Keratinocyte (primary cell): ENCODE results near the gene CBX2. TPM values are rescaled to one million over a fixed set of nuclear protein-coding genes. Genes with fewer than 3 reads are reported as not detected.

Experiments
- DNase-seq: peaks from one replicate; pipeline ENCODE4 v3.0.0-alpha.2; 2011; ENCODE audit warnings: low read depth, missing footprints, low spot score
- FAIRE-seq: peaks from 2 replicates; lab custom pipeline; 2011; peaks lifted over from hg19 to GRCh38; lab: Jason Lieb, UNC
- H2AFZ ChIP-seq: 2 replicates; pipeline ENCODE4 v1.6.0; 2012; ENCODE audit warnings: low read length, control low read depth, inconsistent platforms; ENCODE audit not compliant: control insufficient read depth
- H3K27ac ChIP-seq: 2 replicates; pipeline ENCODE4 v1.5.1; 2011; ENCODE audit warnings: low read length; ENCODE audit not compliant: control insufficient read depth, insufficient read depth
- H3K27me3 ChIP-seq: 3 replicates; pipeline ENCODE4 v1.6.0; 2011; ENCODE audit warnings: low read length; ENCODE audit not compliant: control insufficient read depth, insufficient read depth; ENCODE audit errors: extremely low read depth
- H3K36me3 ChIP-seq, 2 experiments: 2 replicates in 1 of 2; 3 replicates in 1 of 2; pipeline ENCODE4 v1.5.1; 2011; ENCODE audit warnings: low read length in 2 of 2, mild to moderate bottlenecking in 1 of 2; ENCODE audit not compliant: control insufficient read depth in 2 of 2, insufficient read depth in 2 of 2; ENCODE audit errors: extremely low read depth in 1 of 2
- H3K4me1 ChIP-seq: 3 replicates; pipeline ENCODE4 v1.5.1; 2011; ENCODE audit warnings: low read length; ENCODE audit not compliant: control insufficient read depth, insufficient read depth; ENCODE audit errors: extremely low read depth
- H3K4me2 ChIP-seq: 3 replicates; pipeline ENCODE4 v1.6.0; 2011; ENCODE audit warnings: low read depth, low read length; ENCODE audit not compliant: control insufficient read depth, insufficient read depth; ENCODE audit errors: extremely low read depth
- H3K4me3 ChIP-seq, 3 experiments: fragments of 200-600 bp in 1 of 3; sonication (generic) in 1 of 3; 2 replicates in 2 of 3; 3 replicates in 1 of 3; pipeline ENCODE4 v1.5.1; 2011 to 2016; ENCODE audit warnings: low read length in 3 of 3, mild to moderate bottlenecking in 3 of 3, control low read depth in 2 of 3, inconsistent platforms in 1 of 3, low read depth in 1 of 3, mixed read lengths in 1 of 3, mixed run types in 1 of 3, moderate library complexity in 1 of 3; ENCODE audit not compliant: control insufficient read depth in 2 of 3, insufficient read depth in 2 of 3; ENCODE audit errors: extremely low read depth in 1 of 3
- H3K79me2 ChIP-seq: 2 replicates; pipeline ENCODE4 v1.6.0; 2012; ENCODE audit warnings: low read length; ENCODE audit not compliant: control insufficient read depth, insufficient read depth
- H3K9ac ChIP-seq: 3 replicates; pipeline ENCODE4 v1.6.0; 2011; ENCODE audit warnings: low read length; ENCODE audit not compliant: control insufficient read depth, insufficient read depth; ENCODE audit errors: extremely low read depth
- H3K9me1 ChIP-seq: 3 replicates; pipeline ENCODE4 v1.6.0; 2011; ENCODE audit warnings: low read length; ENCODE audit not compliant: control insufficient read depth, insufficient read depth; ENCODE audit errors: extremely low read depth
- H3K9me3 ChIP-seq: 2 replicates; pipeline ENCODE4 v1.5.1; 2012; ENCODE audit warnings: low read depth, low read length; ENCODE audit not compliant: control insufficient read depth
- H4K20me1 ChIP-seq: 3 replicates; pipeline ENCODE4 v1.6.0; 2011; ENCODE audit warnings: low read length; ENCODE audit not compliant: control insufficient read depth, insufficient read depth; ENCODE audit errors: extremely low read depth
- EZH2 ChIP-seq: IDR thresholded peaks from one replicate; pipeline ENCODE4 v1.6.1; 2012; ENCODE audit warnings: inconsistent platforms, mild to moderate bottlenecking, low read length, moderate library complexity
- dilution Hi-C: fragments of 300-500 bp; cut with MboI; formaldehyde crosslinking; loops from one replicate; pipeline ENCODE4 v1.7.0; 2020; ENCODE audit warnings: low sequenced_read_pairs; ENCODE audit not compliant: extremely low pct_ligation_motif_present
- polyA plus RNA-seq, 5 experiments: library from polyadenylated mRNA; depleted of rRNA in 3 of 5; stranded (reverse) in 3 of 5; stranded (forward) in 1 of 5; unstranded in 1 of 5; fragments of >200 nt; gene quantifications; 1 replicate in 1 of 5; 2 replicates in 3 of 5; 3 replicates in 1 of 5; pipeline versions ENCODE4 v1.2.1 to v1.2.3, GENCODE V29; 2011 to 2012; ENCODE audit warnings: missing spikeins in 2 of 5, low read depth in 1 of 5, low replicate concordance in 1 of 5
- TF ChIP-seq, protein P1 (sequence below), 3 experiments: IDR thresholded peaks in 1 of 3; conservative IDR thresholded peaks in 1 of 3; optimal IDR thresholded peaks in 1 of 3; 2 replicates in 2 of 3; 3 replicates in 1 of 3; pipeline versions ENCODE3 to v1.5.1; 2011; ENCODE audit warnings: low read length in 3 of 3, mild to moderate bottlenecking in 3 of 3, moderate library complexity in 2 of 3, control low read depth in 1 of 3, inconsistent platforms in 1 of 3; ENCODE audit not compliant: insufficient read depth in 2 of 3; ENCODE audit errors: extremely low read depth in 1 of 3

Gene CBX2
- polyA plus RNA-seq, 1 donor (not counting 4 experiments of a cell fraction or from before 2014, with no cell fraction given) = 1.7 TPM

DNA sequence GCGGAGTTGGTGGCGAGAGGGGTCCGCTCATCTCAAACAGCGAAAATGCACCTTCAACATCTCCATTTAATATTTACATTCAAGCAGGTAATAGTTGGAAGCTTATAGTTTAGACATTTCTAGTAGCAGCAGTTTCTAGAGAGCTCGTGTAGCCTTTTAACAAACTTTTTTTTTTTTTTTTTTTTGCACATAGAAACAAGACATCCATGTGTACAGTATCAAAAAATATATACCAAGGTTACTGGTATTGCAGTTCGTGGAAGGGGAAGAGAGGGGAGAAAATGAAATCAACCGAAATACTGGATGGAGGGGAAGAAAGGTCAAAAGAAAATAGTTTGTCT, 55.1 kb downstream of the CBX2 start:
- no peaks in the 10 kb centered on the region for H3K9me1 ChIP-seq
- no peak overlapping the region for H3K4me3 ChIP-seq
- TF ChIP-seq, protein P1, sequence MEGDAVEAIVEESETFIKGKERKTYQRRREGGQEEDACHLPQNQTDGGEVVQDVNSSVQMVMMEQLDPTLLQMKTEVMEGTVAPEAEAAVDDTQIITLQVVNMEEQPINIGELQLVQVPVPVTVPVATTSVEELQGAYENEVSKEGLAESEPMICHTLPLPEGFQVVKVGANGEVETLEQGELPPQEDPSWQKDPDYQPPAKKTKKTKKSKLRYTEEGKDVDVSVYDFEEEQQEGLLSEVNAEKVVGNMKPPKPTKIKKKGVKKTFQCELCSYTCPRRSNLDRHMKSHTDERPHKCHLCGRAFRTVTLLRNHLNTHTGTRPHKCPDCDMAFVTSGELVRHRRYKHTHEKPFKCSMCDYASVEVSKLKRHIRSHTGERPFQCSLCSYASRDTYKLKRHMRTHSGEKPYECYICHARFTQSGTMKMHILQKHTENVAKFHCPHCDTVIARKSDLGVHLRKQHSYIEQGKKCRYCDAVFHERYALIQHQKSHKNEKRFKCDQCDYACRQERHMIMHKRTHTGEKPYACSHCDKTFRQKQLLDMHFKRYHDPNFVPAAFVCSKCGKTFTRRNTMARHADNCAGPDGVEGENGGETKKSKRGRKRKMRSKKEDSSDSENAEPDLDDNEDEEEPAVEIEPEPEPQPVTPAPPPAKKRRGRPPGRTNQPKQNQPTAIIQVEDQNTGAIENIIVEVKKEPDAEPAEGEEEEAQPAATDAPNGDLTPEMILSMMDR (optimal IDR thresholded peaks at IDR 0.05 in 1 of 3, IDR thresholded peaks at IDR 0.05 in 1 of 3, conservative IDR thresholded peaks at IDR 0.05 in 1 of 3; ENCODE audit: extremely low read depth in 1 of 3, insufficient read depth in 2 of 3, low read length in 3 of 3) = no peak
- TF ChIP-seq EZH2 = no peak
- H3K27me3 ChIP-seq = no peaks in the 10 kb centered on the region
- no peak overlapping the region for H3K27ac ChIP-seq
- no peak overlapping the region for H3K4me2 ChIP-seq
- no peak overlapping the region for H2AFZ ChIP-seq
- dilution Hi-C loops = no loop called here
- H3K9ac ChIP-seq = no peak overlapping the region
- H3K9me3 ChIP-seq = no peaks in the 10 kb centered on the region
- no peak for FAIRE-seq
- peaks cover 0 to 6% of the 10 kb centered on the region in 2 experiments for H3K36me3 ChIP-seq
- peaks cover 6% of the 10 kb centered on the region for H3K79me2 ChIP-seq
- peaks cover 21% of the 10 kb centered on the region for H3K4me1 ChIP-seq
- H4K20me1 ChIP-seq = peaks cover 5% of the 10 kb centered on the region
- no peak for DNase-seq

DNA sequence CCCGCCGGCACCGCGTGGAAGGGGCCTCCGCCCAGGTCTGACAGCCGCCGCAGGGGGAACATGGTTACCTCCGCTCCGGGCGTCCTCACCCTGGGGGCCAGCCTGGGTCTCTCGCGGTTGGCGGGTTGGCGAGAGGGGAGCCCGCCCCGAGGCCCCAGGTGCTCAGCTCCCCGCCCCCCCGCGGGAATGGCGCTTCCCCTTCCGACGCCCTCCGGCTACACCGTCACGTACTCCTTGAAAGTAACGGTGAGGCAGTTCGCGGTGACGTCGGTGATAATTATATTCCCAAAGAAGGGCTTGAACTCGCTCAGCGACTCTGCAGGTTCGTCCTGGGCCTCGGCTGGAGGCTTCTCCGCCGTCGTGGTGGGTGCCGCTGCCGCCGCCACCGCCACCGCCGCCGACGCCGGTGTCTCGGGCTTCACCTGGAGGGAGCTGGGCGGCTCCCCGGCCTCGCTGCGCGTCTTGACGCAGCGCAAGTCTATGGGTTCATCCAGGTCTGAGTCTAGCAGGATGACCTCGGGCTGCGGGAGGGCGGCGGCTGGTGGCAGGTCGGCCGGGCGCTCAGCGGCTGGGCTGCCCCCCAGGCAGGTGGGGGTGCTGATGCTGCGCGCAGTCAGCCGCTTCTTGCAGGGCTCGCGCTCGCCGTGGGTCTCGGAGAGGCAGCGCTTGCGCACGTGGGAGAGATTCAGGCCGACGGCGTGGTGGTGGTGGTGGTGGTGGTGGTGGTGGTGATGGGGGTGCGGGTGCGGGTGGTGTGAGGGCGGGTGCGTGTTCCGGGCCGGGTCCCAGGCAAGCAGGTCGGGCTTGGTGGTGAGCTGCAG, 56.0 kb downstream of the CBX2 start:
- no peaks in the 10 kb centered on the region for H3K27me3 ChIP-seq
- no peak overlapping the region for H2AFZ ChIP-seq
- no peak overlapping the region for H3K4me3 ChIP-seq
- dilution Hi-C loops = no loop called here
- H3K79me2 ChIP-seq = peaks cover 7% of the 10 kb centered on the region
- FAIRE-seq (no peak), DNase-seq (no peak)
- H3K36me3 ChIP-seq = peaks cover 0 to 6% of the 10 kb centered on the region in 2 experiments
- no peaks in the 10 kb centered on the region for H3K9me3 ChIP-seq
- no peak for TF ChIP-seq EZH2
- TF ChIP-seq, protein P1 (optimal IDR thresholded peaks at IDR 0.05 in 1 of 3, IDR thresholded peaks at IDR 0.05 in 1 of 3, conservative IDR thresholded peaks at IDR 0.05 in 1 of 3; ENCODE audit: extremely low read depth in 1 of 3, insufficient read depth in 2 of 3, low read length in 3 of 3) = no peak
- no peak overlapping the region for H3K4me2 ChIP-seq
- no peak overlapping the region for H3K27ac ChIP-seq
- H3K9ac ChIP-seq = no peak overlapping the region
- no peaks in the 10 kb centered on the region for H3K9me1 ChIP-seq
- peaks cover 22% of the 10 kb centered on the region for H3K4me1 ChIP-seq
- peaks cover 5% of the 10 kb centered on the region for H4K20me1 ChIP-seq
